Chondrocyte (in vitro differentiated cells): ENCODE results near the gene GMPR. TPM values are rescaled to one million over a fixed set of nuclear protein-coding genes. Genes with fewer than 3 reads are reported as not detected.

Source experiments
- DNase-seq: peaks from one replicate; pipeline ENCODE4 v3.0.0; 2021; ENCODE audit warnings: mixed read lengths, low spot score
- H3K27ac Mint-ChIP-seq: one replicate; pipeline ENCODE4 v1.8.0; 2021; ENCODE audit warnings: mild to moderate bottlenecking, moderate library complexity, mixed read lengths; ENCODE audit not compliant: unreplicated experiment
- H3K27me3 Mint-ChIP-seq: 2 replicates; pipeline ENCODE4 v1.8.0; 2021; ENCODE audit warnings: low read depth, mixed read lengths
- H3K36me3 Mint-ChIP-seq: 2 replicates; pipeline ENCODE4 v1.8.0; 2021; ENCODE audit warnings: low read depth, mixed read lengths
- H3K4me1 Mint-ChIP-seq: 2 replicates; pipeline ENCODE4 v1.8.0; 2021; ENCODE audit warnings: low read depth, mild to moderate bottlenecking, mixed read lengths
- H3K4me3 Mint-ChIP-seq: one replicate; pipeline ENCODE4 v1.8.0; 2021; ENCODE audit warnings: mild to moderate bottlenecking, moderate library complexity, mixed read lengths; ENCODE audit not compliant: unreplicated experiment
- H3K9me3 Mint-ChIP-seq: 2 replicates; pipeline ENCODE4 v1.8.0; 2021; ENCODE audit warnings: low read depth, mixed read lengths
- total RNA-seq: library from RNA; stranded (reverse); gene quantifications from 3 replicates; pipeline ENCODE4 v1.2.1, GENCODE V29; 2021
- TF ChIP-seq, protein P1 (sequence below): fragments of 200-600 bp; sonication (generic); IDR thresholded peaks from 2 replicates; pipeline ENCODE4 v1.5.0; 2021; ENCODE audit warnings: antibody characterized with exemption, mild to moderate bottlenecking, moderate library complexity

GMPR gene
- total RNA-seq, 1 donor from 2014 or later: 9.7 TPM

GRCh38 chr6:16230953-16231352 is 7.4 kb upstream of the GMPR start:
- H3K4me1 Mint-ChIP-seq: peaks cover 7% of the 10 kb centered on the region
- no peak overlapping the region for H3K4me3 Mint-ChIP-seq
- H3K27me3 Mint-ChIP-seq: no peaks in the 10 kb centered on the region
- TF ChIP-seq, protein P1, sequence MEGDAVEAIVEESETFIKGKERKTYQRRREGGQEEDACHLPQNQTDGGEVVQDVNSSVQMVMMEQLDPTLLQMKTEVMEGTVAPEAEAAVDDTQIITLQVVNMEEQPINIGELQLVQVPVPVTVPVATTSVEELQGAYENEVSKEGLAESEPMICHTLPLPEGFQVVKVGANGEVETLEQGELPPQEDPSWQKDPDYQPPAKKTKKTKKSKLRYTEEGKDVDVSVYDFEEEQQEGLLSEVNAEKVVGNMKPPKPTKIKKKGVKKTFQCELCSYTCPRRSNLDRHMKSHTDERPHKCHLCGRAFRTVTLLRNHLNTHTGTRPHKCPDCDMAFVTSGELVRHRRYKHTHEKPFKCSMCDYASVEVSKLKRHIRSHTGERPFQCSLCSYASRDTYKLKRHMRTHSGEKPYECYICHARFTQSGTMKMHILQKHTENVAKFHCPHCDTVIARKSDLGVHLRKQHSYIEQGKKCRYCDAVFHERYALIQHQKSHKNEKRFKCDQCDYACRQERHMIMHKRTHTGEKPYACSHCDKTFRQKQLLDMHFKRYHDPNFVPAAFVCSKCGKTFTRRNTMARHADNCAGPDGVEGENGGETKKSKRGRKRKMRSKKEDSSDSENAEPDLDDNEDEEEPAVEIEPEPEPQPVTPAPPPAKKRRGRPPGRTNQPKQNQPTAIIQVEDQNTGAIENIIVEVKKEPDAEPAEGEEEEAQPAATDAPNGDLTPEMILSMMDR: no peak
- no peaks in the 10 kb centered on the region for H3K9me3 Mint-ChIP-seq
- peaks cover 2% of the 10 kb centered on the region for H3K36me3 Mint-ChIP-seq
- H3K27ac Mint-ChIP-seq: no peak overlapping the region
- DNase-seq: no peak

DNA sequence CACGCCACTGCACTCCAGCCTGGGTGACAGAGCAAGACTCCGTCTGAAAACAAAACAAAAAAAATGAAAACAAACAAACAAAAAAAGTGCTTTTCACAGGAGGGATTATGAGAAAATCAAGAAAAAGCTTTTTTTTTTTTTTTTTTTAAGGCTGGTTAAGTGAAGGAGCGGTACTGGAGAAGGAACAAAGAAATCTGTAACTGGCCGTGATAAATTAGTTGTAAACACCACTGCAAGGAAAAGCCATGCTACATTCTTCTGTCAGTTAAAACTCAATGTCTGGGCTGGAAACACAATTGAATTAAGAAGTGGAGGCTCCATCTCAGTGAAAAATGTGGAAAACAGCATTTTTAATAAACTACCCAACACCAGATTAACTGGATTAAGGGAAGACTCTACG is 6.3 kb upstream of the GMPR start:
- Mint-ChIP-seq H3K27ac (no peak overlapping the region), H3K27me3 (no peaks in the 10 kb centered on the region), H3K9me3 (no peaks in the 10 kb centered on the region), H3K36me3 (peaks cover 2% of the 10 kb centered on the region), H3K4me3 (no peak overlapping the region), H3K4me1 (peaks cover 18% of the 10 kb centered on the region)
- TF ChIP-seq, protein P1: no peak
- DNase-seq: no peak

GRCh38 chr6:16236009-16236501 is 2.3 kb upstream of the GMPR start:
- peaks cover 2% of the 10 kb centered on the region for H3K36me3 Mint-ChIP-seq
- TF ChIP-seq, protein P1: no peak
- no peaks in the 10 kb centered on the region for H3K9me3 Mint-ChIP-seq
- H3K4me3 Mint-ChIP-seq: peak overlapping the region; percentile 0
- no peaks in the 10 kb centered on the region for H3K27me3 Mint-ChIP-seq
- no peak for DNase-seq
- peak overlapping the region; percentile 86 for H3K27ac Mint-ChIP-seq
- peaks cover 41% of the 10 kb centered on the region for H3K4me1 Mint-ChIP-seq

DNA sequence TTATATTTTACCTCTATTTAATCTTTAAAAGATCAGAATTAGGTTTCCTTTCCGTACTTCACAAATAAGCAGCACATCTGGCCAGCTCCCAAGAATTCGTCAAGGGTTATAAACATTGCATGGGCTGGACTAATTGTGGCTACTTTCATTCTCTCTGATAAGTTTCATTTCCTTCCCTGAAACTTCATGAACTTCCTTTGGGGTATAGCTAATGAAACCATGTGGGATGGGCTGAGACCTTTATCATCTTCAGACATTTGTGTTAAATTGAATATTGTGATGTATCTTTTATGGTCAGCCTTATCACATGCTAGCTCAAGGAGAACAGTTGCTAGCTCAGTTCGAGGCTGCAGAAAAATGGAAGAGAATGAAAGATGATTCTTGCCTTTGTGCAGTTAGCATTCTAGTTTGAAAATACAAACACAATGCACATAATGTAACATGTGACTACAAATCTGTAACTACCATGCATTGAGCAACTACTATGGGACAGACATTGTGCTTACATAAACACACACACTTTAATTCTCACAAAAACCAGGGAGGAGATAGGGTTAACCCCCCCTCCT is 1.7 kb upstream of the GMPR start:
- DNase-seq: no peak
- Mint-ChIP-seq H3K27me3 (no peaks in the 10 kb centered on the region), H3K4me1 (peaks cover 45% of the 10 kb centered on the region), H3K36me3 (peaks cover 2% of the 10 kb centered on the region), H3K4me3 (peak overlapping the region; percentile 11), H3K27ac (peak overlapping the region; percentile 58), H3K9me3 (no peaks in the 10 kb centered on the region)
- TF ChIP-seq, protein P1: no peak

GRCh38 chr6:16237242-16237641 is 1.1 kb upstream of the GMPR start:
- Mint-ChIP-seq H3K27ac (peak overlapping the region; percentile 58), H3K4me1 (peaks cover 48% of the 10 kb centered on the region), H3K36me3 (peaks cover 2% of the 10 kb centered on the region), H3K4me3 (no peak overlapping the region), H3K9me3 (no peaks in the 10 kb centered on the region), H3K27me3 (no peaks in the 10 kb centered on the region)
- DNase-seq: no peak
- TF ChIP-seq, protein P1: no peak
